Fibroblast of villous mesenchyme (primary cell): Measurements from ENCODE around the gene ADGRD1. TPM values are rescaled to one million over a fixed set of nuclear protein-coding genes. Genes with fewer than 3 reads are reported as not detected.

Source experiments
- DNase-seq: peaks from one replicate; pipeline ENCODE4 v3.0.0-alpha.2; 2010; ENCODE audit warnings: low read depth
- H3K4me3 ChIP-seq: 2 replicates; pipeline ENCODE4 v1.5.1; 2011; ENCODE audit warnings: low read depth, mild to moderate bottlenecking, low read length
- total RNA-seq: library from RNA; depleted of rRNA; stranded (reverse); fragments of >200 nt; gene quantifications from 2 replicates; pipeline ENCODE4 v1.2.3, GENCODE V29; 2012
- TF ChIP-seq, protein P1 (sequence below): IDR thresholded peaks from 2 replicates; pipeline ENCODE4 v1.5.1; 2012; ENCODE audit warnings: low read depth, mild to moderate bottlenecking, low read length; ENCODE audit not compliant: insufficient read depth

ADGRD1 gene
- total RNA-seq, 1 donor = under 0.01 TPM

DNA sequence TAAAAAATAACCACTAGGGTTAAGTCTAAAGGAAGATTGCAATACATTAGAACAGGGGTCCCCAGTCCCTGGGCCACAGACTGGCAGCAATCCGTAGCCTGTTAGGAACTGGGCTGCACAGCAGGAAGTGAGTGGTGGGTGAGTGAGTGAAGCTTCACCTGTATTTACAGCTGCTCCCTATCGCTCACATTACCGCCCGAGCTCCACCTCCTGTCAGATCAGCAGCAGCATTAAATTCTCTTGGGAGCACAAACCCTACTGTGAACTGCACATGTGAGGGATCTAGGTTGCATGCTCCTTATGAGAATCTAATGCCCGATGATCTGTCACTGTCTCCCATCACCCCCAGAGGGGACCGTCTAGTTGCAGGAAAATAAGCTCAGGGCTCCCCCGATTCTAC is 15.5 kb downstream of the ADGRD1 start:
- TF ChIP-seq, protein P1, sequence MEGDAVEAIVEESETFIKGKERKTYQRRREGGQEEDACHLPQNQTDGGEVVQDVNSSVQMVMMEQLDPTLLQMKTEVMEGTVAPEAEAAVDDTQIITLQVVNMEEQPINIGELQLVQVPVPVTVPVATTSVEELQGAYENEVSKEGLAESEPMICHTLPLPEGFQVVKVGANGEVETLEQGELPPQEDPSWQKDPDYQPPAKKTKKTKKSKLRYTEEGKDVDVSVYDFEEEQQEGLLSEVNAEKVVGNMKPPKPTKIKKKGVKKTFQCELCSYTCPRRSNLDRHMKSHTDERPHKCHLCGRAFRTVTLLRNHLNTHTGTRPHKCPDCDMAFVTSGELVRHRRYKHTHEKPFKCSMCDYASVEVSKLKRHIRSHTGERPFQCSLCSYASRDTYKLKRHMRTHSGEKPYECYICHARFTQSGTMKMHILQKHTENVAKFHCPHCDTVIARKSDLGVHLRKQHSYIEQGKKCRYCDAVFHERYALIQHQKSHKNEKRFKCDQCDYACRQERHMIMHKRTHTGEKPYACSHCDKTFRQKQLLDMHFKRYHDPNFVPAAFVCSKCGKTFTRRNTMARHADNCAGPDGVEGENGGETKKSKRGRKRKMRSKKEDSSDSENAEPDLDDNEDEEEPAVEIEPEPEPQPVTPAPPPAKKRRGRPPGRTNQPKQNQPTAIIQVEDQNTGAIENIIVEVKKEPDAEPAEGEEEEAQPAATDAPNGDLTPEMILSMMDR = no peak
- DNase-seq = no peak
- no peak overlapping the region for H3K4me3 ChIP-seq

DNA sequence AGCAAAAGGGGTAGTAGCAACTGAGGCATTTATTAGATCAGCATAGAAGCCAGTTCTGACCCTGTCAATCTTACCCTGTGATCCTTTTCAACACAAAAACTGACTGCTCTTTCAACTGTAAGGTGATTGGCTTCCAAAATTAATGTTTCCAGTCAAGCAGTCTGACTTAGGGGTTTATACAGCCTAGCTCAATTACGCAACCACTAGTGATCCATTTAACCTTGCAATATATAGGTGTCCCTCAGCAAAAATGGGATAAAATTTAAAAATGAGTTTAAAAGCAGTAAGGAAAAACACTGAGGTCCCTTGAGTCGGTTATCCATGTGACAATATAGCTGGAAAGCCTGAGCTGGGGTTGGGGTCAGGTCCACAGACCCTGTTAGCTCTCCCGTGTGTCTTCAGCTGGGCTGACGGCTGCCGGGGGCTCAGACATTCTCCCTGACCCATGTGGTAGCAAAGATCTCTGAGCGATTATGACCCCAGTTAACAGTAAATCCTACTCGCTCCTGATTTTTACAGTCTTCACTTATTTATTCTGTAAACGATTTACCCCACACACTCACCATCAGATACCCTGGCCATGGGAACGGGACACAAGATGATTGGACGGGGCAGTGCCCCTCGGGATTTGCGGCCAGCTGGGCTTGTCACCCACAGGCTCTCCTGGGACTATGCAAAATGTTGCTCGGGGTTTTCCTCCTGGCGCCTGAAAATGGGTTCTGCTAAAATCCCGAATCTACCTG is 16.6 kb downstream of the ADGRD1 start:
- H3K4me3 ChIP-seq = no peak overlapping the region
- TF ChIP-seq, protein P1 = no peak
- no peak for DNase-seq

DNA sequence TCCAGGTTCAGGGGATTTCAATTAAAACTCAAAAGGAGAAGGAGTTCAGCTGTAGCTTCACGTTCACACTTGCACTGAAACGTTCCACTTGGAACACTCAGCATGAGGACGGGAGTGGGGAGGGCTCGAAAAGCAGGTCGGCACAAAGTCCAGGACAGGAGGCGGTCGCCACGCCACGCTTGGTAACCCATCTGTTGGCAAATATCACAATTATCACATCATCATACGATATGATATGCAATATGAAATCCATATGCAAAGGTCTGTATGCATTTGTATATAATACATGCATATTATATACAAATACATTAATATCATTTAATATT is 17.2 kb downstream of the ADGRD1 start:
- no peak for DNase-seq
- TF ChIP-seq, protein P1 = no peak
- no peak overlapping the region for H3K4me3 ChIP-seq

DNA sequence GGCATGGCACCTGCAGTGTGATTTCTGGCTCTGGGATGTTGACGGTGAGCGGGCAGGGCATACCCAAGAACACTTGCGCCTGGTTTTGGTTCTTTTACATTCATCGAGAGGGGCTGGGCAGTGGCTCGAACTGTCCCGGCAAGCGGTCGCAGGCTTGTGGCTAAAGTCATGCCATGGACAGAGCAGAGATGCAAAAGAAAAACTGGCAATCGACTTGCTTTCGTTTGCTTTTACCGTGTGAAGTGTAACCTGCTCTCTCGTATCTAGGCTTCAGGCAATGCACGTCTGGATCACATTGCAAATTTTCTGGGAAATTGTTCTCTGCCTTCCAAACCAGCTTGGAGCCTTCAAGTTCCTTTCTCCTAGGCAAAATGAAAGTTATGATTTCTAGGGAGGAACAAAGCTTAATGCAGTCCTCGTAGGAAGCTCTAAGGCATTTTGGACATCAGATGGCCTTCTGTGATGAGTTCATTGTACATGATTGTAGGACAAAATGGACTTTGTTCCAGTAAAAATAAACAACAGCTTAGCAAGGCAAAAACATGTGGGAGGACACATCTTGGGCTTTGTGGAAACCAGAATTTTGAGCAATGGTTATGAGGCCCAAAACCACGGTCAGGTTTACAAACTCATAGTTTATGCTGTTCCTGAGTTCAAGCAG is 18.3 kb downstream of the ADGRD1 start:
- TF ChIP-seq, protein P1 = no peak
- no peak for DNase-seq
- H3K4me3 ChIP-seq = no peak overlapping the region

DNA sequence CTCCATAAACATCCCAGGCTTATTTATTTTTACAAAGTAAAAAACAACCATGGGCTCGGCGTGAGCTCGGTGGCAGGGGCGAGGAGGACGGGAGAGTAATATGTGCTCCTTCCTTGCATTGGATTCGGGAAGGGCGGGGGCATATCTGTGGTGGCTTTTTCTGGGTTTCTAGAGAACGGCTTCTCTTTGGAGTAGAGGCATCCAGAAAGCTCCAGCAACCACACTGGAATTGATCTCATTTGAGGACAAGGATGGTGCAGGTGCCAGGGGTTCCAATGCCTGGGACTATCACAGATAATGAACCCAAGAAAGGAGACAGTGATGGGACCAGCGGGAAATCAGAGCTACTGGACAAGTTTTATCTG is 18.9 kb downstream of the ADGRD1 start:
- no peak overlapping the region for H3K4me3 ChIP-seq
- TF ChIP-seq, protein P1 = no peak
- no peak for DNase-seq

DNA sequence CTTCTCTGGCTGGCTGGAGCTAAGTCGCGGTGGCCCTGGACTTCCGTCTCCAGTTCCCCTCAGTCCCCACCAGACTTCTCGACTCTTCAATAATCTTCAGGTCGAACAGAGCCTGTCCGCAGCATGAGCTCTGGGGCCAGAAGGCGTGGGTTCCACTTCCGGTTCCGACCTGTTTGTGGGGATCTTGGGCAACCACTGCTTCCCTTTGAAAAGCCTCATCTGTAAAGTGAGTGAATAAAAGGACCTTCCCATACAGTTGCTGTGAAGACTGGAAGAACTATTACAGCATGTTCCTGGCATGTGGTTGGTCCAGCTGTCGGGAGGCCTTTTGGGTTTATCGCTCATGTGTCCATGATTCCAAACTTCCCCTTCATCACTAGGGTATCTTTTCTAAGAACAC is 19.4 kb downstream of the ADGRD1 start:
- TF ChIP-seq, protein P1 = no peak
- H3K4me3 ChIP-seq = no peak overlapping the region
- DNase-seq = no peak
